ENCODE measurements around the gene SIRPA.

DNA sequence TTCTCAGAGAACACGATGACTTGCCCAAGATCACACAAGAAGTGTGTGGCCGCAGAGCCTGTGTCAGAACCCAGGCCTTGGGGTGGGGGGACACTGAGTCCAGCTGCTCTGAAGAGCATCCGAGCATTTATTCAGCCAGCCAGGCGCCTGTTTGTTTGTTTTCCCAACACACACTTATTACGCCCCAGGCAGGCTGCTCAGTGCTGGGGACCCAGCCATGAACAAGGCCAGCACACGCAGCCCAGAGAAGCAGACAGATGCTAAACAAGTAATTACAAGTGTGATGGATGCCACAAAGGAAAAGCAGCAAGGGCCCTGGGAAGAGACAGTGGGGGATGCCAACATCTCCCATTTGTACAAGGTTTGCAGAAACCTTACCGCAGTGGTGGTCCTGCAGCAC lies 19.4 kb upstream of the SIRPA start:
- TF ChIP-seq EZH2 (IDR thresholded peaks at IDR 0.05; ENCODE audit: insufficient read depth, poor library complexity, severe bottlenecking) (no peak), EZH2phosphoT487 (IDR thresholded peaks at IDR 0.05; ENCODE audit: insufficient read depth, low read depth) (no peak)

All from GM23248 (cell line).